ENCODE results near the gene DLG2.

DLG2 gene

DNA sequence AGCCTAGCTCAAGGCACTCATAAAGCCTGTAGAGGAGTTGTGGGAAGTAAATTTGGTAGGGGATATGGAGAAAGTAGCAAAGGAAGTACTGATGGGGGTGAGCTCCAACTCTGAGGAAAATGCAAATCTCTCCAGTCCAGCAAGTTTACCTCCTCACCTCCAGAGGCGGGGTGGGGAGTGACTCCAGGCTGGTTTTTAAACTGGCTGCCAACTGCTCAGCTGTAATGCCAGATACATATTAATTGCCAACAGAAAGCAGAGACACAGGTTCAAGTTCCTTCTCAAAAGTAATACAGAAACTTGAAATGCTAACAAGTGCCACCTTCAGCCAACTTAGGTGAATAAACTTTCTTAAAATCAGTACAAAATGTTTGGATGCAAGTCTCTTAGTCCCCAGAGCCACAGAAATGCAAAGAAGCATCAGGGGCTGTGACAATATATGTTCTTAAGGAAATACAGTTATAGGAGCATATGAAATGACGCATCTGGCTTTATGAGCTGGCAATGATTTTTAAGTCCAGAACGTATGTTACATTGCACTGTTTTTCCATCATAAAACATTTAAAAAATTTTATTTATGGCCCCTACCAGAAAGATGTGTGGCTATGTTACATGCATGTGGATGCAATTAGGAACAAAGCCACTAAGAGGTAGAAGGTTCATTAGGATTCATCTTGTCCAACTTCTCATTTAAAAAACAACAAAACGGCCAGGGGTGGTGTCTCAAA lies 1904.6 kb downstream of the DLG2 start:
- FAIRE-seq, result no peak

DNA sequence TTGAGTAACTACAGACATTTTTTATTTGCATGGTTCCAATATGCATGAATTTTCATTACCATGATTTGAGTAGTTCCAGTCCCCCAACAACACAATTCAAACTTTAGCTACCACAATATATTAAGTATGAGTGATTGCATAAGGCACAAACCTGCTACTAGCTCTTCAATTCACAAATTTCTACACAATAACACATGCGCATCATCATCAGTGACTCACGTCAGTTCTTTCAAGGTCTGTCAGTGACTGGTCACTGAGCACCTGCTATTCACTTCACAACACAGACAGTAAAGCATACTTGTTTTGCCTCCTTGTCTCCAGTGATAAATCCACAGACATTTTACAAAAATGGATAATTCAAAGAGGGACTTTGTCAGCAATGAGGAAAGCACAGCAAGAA lies 1905.9 kb downstream of the DLG2 start:
- FAIRE-seq, result no peak

DNA sequence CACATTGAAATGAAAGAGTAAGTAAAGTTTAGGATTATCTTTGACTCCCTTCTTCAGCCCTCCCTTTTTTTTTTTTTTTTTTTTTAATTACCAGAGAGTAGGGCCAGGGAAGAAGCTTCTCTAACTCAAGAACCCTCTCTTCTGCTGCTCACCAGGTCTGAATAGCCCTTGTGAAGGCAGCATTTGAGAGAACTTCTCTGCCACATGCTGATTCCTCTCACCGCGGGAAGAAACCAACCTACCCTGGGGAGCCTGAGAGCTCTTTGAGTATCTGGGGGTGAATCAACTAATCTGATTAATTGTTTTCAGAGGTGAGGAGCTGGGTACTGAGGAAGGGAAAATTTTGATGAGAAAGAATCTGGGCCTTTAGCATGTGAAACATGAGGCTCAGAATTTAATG lies 1906.5 kb downstream of the DLG2 start:
- no peak for FAIRE-seq

DNA sequence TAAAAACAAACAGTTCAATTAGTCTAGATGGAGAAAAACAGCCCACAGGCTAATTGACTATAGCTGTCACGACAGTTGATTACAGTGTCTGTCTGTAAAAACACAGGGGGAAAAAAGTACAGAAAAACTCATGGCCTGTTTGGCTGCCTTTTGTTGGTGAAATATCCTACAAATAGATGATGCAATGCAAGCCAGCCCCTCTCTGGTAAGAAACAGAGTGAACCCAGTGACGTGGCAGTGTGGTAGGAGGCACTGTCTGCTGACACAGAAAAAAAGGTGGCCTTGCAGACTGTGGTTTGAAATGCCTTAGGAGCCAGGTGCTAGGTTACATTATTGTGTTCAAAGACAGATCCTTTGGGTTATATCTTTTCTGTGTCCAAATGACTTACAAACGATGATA lies 1909.6 kb downstream of the DLG2 start:
- FAIRE-seq, result no peak

DNA sequence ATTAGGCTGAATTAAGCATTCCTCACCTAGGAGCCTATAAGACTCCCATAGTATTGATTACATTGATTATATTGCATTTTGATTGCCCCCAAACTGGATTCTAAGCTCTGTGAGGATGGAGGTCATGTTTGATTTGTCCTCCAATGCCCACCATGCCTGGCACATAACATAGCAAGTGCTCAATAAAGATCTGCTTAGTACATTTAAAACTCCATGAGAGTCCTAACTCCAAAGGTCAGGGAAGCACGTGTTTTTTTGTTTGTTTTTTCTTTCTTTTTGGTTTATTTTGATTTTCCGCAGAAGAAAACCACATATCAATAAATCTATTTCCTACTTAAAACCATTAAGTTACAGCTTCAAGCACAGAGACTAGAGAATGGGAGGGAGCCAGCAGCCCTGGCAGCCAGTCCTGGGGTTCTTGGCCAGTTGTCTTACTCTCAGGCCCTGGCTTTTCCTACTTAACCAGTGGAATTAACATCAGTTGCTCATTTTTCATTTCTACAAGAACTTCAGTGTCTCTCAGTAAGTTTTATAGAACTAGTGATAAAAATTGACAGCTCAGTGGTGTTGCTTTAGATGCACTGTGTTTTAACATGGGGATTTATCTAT lies 1911.1 kb downstream of the DLG2 start:
- FAIRE-seq, result no peak

DNA sequence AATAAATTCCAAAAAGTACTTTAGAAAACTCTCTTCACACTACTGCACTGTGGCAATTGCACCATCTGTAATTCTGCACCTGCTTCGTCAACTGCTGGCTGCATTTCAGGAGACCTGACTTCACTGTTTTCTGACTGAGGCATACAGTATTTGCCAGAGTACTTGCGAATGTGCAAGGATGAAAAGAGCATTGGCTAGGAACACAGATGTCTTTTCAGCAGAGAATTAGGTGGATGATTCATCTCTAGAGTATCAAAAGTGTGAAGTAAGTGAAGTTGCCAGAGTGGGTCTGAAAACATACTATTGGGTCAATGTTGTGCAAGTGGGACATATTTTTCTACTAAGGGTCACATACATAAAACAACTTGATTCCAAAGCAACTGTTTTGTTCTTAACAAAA lies 1913.4 kb downstream of the DLG2 start:
- FAIRE-seq, result no peak

DNA sequence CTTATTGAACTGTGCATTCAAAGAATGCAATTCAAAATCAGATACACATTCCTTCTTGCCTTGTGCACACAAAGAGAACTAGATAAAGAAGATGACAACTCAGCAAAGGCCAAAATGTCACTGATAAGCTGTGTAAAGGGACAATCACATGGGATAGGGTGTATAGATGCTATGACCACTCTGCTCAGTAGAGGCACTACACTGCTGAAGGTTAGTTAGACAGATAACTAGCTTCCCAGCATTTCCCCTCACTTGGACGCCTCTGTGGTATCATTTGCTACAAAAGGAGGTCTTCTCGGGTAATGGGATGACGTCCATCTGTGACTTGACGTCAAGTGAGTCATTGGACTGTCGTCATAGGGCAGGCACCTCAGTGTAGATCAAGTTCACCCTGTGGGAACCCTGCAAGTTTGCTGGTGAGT lies 1916.0 kb downstream of the DLG2 start:
- no peak for FAIRE-seq

DNA sequence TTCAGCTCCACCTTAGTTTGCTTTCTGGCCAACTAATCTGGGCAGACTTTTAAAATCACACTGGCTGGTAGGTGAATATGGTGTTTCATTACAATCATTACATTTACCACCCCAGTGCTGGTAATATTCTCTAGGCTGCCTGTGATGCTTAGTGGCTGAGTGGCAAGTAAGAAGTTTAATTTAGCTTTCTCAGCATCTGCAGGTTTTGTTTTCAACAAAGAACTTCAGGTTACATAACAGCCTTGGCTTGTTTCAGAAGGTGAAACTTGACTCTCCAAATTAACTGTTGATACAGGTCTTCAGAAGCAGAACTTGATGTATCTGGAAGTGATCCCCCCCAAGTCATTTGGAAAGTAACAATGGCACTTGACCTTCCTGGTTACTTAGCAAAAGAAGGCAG lies 1917.7 kb downstream of the DLG2 start:
- FAIRE-seq, result no peak

DNA sequence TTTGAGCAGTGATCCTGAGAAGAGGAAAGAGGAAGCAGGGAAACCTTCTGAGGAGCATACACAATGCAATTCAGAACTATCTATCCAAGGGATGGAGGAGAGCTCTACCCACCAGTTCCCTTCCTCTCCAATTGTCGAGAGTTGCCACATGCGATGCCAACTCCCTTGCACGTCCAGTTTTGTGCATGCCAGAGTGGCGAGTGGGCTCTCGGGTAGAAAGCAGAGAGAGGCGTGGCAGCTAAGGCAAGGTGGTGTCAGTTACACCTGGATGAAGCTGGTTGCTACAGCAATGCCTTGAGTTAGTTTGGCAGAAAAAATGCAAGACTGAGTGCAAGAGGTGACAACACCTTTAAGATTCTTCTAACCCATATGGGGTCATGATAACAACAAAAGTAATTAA lies 1920.6 kb downstream of the DLG2 start:
- no peak for FAIRE-seq

DNA sequence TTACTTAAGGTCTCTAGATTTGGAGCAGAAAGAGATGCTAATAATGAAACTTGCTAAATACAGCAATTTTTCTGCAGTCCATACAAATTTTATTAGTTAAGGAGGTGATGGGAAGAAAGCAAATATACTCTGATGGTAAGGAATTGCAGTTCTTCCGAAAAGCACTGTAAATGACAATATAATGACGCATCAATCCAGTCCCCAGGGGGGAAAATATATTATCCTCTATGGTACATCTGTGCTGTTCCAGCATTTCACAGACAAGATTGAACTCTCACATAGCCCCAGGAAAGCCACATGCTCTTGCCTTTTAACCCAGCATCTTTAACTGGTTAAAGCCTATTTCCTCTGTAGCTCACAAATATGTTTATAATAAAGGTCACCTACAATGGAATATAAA lies 1924.3 kb downstream of the DLG2 start:
- FAIRE-seq, result no peak

DNA sequence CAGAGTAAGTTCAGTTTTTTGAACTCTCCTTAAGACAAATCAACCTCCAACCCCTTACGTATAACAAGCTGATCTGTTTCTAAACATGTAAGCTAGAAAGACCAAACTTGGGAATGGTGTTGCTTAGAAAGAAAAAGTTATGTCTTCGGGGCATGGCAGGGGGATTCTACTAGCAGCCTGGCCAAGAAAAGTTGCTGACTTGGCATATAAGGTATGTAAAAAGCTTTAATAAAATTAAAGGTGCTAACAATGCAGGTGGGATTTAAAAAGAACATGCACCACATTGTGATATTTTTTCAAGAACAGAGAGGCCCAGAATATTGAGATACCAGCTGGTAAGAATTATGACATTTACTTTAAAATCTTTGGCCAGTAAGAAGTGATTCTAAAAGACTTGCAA lies 1929.6 kb downstream of the DLG2 start:
- no peak for FAIRE-seq

DNA sequence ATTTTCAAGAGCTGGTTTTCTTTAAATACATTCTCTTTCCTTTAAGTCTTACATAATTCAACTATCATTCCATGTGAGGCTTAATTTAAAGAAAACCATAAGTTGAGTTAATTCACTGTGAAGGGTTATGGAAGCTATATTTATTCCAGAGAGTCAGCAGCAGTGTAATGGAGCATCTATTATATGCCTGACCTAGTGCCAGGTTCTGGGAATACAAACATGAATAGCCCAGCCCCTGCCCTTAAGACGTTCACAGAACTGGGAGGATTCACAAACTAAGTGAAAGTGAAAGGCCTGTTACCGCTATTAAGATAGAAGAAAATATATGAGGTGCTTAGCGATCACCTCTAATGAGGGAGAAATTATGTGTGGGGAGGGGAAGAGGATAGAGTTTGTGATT lies 1932.1 kb downstream of the DLG2 start:
- FAIRE-seq, result no peak

DNA sequence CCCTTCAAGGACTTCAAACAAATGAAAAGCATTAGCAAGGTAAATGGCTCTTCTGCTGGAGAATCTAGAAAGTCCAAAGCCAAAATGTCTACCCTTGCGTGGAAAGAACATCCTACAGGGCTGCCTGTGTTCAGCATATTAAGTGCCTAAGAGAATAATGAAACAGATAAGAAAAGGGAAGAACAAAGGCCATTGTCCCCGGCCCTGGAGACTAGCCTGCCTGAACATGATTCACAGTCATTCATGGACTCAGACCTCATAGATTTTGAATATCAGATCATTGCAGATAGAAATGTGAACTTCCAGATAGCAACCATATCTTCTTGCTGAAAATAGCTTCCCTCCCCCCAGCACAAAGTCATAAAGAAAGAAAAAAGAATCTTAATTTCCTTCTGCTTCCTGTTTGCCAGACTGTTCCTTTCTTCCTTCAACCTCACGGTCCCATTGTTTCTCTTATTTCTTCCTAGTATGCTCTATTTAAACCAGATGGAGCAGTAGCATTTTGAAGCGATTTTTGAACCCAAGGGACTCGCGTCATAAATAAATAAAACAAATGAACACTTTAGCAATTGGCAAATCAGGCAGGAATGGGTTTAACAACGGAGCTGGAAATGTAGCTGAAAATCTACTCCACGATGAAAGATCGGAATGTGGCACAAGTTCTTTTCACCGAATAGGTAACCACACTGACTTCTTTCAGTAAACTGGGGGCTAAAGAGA lies 1932.8 kb downstream of the DLG2 start:
- no peak for FAIRE-seq

DNA sequence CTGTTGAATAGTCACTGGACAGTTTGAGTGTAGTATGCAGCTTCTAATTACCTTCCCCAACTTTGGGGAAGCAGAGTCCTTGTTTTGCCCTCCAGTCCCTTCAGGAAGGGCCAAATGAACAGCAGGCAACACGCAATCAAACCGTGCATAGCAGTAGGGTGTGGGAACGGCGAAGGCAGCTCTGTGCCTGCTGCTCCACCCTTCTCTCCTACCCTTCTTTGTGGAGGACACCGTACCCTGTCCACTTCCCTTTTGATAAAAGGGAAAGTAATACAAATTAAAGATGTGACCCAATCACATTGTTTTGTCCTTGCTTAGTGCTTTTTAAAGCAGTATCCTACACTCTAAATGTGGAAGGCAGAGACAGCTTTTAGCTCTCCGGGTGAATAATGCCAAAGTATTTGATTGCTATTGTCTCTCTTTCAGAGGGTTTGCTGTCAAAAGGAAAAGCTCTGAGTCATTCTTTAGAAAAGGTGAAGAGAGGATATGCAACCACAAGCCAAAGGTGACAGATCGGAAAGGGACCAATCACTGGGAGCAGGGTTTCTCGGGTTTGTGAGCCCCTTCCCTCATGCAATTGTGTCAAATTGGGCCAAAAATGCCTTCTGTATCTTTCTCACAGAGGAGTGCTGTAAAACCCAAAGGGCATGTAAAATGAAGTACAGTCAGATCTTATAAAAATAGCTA lies 1933.7 kb downstream of the DLG2 start:
- no peak for FAIRE-seq

DNA sequence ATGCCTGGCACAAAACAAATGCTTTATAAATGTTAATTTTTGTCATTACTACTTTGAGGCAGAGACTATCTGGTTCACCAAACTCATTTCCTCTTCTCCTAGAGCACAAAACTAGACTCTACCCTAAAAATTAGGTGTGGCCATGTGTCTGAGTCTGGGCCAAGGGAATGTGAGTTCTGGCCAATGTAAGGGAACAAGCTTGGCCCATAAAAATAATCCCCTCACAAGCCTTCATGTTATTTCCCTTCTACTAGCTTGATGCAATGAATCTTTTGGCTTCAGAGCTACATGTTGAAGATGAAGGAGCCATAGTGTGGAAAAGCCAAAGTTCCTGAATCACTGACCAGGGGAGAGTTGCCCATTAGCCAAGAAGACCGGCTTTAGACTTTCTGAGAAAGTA lies 1934.5 kb downstream of the DLG2 start:
- FAIRE-seq, result no peak

DNA sequence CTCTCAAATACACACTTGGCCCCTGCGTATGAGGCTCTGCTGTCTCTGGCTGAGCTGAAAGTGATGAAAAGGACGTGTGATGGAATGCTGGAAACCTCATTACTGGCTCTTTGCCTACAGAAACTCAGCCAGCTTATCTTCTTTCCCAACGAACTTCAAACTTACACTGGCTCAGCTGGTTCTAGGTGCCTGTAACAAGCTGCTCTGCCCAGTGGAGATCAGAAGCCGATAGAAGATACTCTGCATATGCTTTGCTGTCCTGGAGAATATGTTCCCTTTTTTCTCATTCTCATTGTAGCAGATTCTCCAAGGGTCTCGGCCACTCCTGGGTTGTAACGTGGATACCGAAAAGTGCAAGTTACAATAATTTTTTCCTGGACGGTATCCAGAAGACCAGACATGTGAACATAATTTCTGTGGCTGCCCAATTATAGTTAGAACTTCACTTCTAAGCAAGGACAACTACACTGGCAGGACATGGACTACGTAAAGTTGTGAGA lies 1935.6 kb downstream of the DLG2 start:
- FAIRE-seq, result no peak

DNA sequence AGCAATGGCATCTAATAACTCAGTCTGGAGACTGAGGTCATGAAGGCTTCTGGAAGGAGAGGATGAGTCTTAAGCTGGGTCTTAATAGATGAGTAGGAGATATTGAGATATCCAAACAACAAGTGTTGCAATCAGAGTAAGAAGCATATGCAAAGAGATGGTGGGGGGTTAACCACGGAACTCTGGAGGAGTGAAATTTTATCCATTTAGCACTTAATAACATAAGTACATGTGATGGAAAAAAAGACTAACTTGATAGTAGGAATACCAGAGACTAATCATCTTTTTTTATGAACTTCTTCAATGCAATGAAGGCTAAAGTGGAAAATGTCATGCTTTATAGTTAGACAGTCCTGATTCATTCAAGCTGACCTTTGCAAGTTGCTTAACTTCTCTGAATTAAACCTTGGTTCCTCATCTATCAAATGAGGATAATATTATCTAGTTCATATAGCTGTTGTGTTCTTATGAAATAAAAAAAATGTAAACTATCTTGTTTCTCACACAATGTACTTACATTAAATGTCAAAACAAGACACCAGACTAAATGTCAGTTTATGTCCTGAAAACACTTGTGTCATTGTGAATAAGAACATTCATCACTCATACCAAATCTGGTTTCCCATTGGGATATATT lies 1937.9 kb downstream of the DLG2 start:
- FAIRE-seq, result no peak

DNA sequence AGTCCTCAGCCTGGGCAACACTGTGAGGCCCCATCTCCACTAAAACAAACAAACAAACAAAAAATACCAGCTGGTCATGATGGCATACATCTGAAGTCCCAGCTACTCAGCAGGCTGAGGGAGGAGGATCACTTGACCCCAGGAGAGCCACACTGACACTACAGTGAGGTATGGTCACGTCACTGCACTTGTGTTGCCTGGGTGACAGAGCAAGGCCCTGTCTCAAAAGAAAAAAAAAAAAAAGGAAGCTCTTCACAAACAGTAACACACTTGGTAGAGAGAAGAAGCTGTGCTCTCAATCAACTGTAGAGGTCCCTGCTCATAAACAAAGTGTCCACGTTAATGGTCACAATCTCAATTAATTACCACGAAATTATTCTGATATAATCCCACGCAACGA lies 1939.4 kb downstream of the DLG2 start:
- FAIRE-seq, result no peak

DNA sequence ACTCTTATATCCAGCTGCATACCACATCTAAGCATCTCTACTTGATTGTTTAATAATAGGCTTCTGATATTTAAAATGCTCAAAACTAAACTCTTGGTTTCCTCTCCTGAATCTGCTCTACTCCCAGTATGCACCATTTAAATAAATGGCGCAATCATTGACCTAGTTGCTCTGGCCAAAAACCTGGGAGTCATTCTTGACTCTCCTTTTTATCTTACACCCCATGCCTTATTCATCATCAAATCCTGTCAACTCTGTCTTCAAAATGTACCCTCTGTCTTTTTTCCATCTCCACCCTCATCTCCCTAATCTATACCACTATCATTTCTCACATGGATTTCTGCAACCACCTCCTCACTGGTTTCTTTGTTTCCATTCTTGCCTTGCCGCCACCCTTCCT lies 1941.4 kb downstream of the DLG2 start:
- FAIRE-seq, result no peak

DNA sequence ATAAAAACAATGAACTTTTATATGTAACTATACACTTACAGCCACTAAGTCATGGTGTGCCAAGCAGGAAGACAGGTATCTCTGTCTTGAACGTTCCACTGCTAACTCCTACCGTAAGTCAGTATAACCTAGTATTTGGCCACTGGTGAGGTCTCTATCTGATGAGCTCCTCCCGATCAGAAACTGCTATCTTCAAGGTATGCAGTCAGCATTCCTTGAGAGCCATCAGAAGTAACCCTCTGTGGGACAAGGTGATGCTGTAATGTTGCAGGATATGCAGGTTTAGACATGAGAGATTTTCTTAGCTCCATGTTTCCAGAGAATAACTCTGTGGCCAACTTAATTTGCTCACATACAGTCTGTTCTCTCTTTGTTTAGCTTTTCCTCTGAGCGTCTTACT lies 1943.1 kb downstream of the DLG2 start:
- no peak for FAIRE-seq

DNA sequence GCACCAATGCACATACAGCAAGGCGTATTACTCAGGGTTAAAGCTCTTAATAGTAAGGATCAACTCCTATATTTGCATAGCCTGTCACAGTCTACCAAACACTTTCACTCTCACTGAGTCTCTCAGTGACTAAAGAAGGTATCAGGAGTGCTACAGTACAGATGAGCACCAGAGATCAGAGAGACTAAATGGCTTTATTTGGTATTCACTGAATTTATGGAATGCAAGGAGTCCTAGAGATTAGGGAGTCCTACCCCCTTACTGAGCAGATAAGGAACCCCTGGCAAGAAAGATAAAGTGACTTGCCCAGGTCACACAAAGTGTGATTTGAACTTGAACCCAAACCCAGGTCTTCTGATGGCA lies 1944.6 kb downstream of the DLG2 start:
- FAIRE-seq, result no peak

DNA sequence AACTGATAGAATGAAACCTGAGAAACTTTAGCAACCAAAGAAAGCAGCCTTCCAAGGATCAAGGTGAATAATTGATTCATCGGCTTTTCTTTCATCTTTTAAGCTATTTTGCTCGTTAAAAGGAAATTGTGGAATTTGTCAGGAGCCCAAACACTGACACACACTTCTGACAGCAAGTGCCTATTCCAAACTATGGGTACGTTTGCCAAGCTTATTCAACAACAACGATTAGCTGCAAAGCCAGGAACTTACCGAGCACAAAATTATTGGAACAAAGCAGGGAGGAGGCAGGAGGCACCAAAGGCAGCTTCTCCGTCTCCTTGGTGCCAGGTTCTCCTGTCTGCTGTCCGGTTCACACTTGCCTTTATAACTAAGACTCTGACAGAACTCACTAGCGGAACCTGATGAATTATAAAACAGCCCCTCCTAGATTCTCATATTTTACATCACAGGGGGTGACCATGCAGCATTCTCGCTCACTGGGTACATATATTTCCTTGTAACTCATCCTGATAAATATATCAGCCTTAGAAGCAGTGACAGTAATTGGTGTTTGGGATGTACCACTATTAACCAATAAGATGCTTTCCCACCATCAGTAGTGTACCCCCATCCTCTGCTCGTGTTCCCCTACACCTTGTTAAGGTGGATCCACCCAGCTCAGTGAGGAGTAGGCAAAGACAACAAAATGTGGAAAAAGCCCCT lies 1945.1 kb downstream of the DLG2 start:
- FAIRE-seq, result no peak

Data from G401.6 (cell line).